SK-N-SH (cell line): Measurements from ENCODE around the gene B3GALT4. TPM values are rescaled to one million over a fixed set of nuclear protein-coding genes. Genes with fewer than 3 reads are reported as not detected.

Experiments used
- CTCF ChIA-PET: fragments of 300-600, 350-600 bp; formaldehyde crosslinking; extraction: SDS; loops from one replicate; lab custom pipeline; 2021; lab: Yijun Ruan, JAX
- POLR2A ChIA-PET: fragments of 350-600 bp; sonication (Branson Sonifier 250); formaldehyde crosslinking; extraction: SDS; loops from one replicate; lab custom pipeline; 2020; ENCODE audit warnings: antibody characterized with exemption, inconsistent platforms; lab: Yijun Ruan, JAX
- DNase-seq: peaks from one replicate; pipeline ENCODE4 v3.0.0; 2012
- H2AFZ ChIP-seq: fragments of 200-600 bp; sonication (generic); 2 replicates; pipeline ENCODE4 v1.8.1; 2016; ENCODE audit warnings: antibody characterized with exemption, mild to moderate bottlenecking, low read depth
- H3F3A ChIP-seq: fragments of 200-600 bp; sonication (generic); replicated peaks from 2 replicates; pipeline ENCODE3; 2016; ENCODE audit warnings: antibody characterized with exemption, mild to moderate bottlenecking; ENCODE audit not compliant: insufficient read depth
- H3K27ac ChIP-seq, 2 experiments: fragments of 200-500 bp in 1 of 2; fragments of 200-600 bp in 1 of 2; sonication (Bioruptor generic) in 1 of 2; sonication (generic), shearing (Covaris generic) in 1 of 2; 2 replicates each; pipeline versions ENCODE4 v1.5.1 to v1.6.1; 2014 to 2016; ENCODE audit warnings: low read depth in 2 of 2, inconsistent platforms in 1 of 2, low read length in 1 of 2, mild to moderate bottlenecking in 1 of 2, mixed read lengths in 1 of 2
- H3K27me3 ChIP-seq: fragments of 200-600 bp; sonication (generic), shearing (Covaris generic); 2 replicates; pipeline ENCODE4 v1.6.1; 2016; ENCODE audit warnings: mixed run types; ENCODE audit not compliant: insufficient read depth
- H3K36me3 ChIP-seq, 2 experiments: fragments of 200-500 bp in 1 of 2; fragments of 200-600 bp in 1 of 2; sonication (Bioruptor generic) in 1 of 2; sonication (generic) in 1 of 2; replicated peaks in 1 of 2; 2 replicates each; pipeline versions ENCODE3 to v1.5.1; 2014 to 2016; ENCODE audit warnings: low read length in 1 of 2, mild to moderate bottlenecking in 1 of 2; ENCODE audit not compliant: insufficient read depth in 2 of 2, control insufficient read depth in 1 of 2
- H3K4me1 ChIP-seq, 2 experiments: fragments of 200-500 bp in 1 of 2; fragments of 200-600 bp in 1 of 2; sonication (Bioruptor generic) in 1 of 2; sonication (generic), shearing (Covaris generic) in 1 of 2; 2 replicates each; pipeline versions ENCODE4 v1.5.1 to v1.6.1; 2014 to 2016; ENCODE audit warnings: low read depth in 1 of 2, low read length in 1 of 2, mixed run types in 1 of 2; ENCODE audit not compliant: insufficient read depth in 2 of 2, control insufficient read depth in 1 of 2
- H3K4me2 ChIP-seq: fragments of 200-600 bp; sonication (generic), shearing (Covaris generic); 2 replicates; pipeline ENCODE4 v1.6.1; 2017; ENCODE audit warnings: mixed run types
- H3K4me3 ChIP-seq, 2 experiments: fragments of 200-500 bp in 1 of 2; fragments of 200-600 bp in 1 of 2; sonication (Bioruptor generic) in 1 of 2; sonication (generic), shearing (Covaris generic) in 1 of 2; 2 replicates each; pipeline versions ENCODE4 v1.5.1 to v1.8.1; 2014 to 2016; ENCODE audit warnings: low read depth in 2 of 2, inconsistent platforms in 1 of 2, low read length in 1 of 2, mild to moderate bottlenecking in 1 of 2, mixed read lengths in 1 of 2, moderate library complexity in 1 of 2
- H3K79me2 ChIP-seq: fragments of 200-600 bp; sonication (generic); 2 replicates; pipeline ENCODE4 v1.8.1; 2017; ENCODE audit warnings: mild to moderate bottlenecking; ENCODE audit not compliant: insufficient read depth
- H3K9ac ChIP-seq: fragments of 200-600 bp; sonication (generic); 2 replicates; pipeline ENCODE4 v1.6.1; 2017; ENCODE audit warnings: mixed run types
- H3K9me2 ChIP-seq: fragments of 200-600 bp; sonication (generic); 2 replicates; pipeline ENCODE4 v1.6.1; 2017; ENCODE audit warnings: mixed run types
- H3K9me3 ChIP-seq: fragments of 200-600 bp; sonication (generic); 2 replicates; pipeline ENCODE4 v1.6.1; 2017; ENCODE audit warnings: mixed run types, mild to moderate bottlenecking, moderate library complexity
- H4K20me1 ChIP-seq: fragments of 200-600 bp; sonication (generic); 2 replicates; pipeline ENCODE4 v1.6.1; 2017; ENCODE audit warnings: mild to moderate bottlenecking, mixed run types; ENCODE audit not compliant: insufficient read depth
- CHD2 ChIP-seq: fragments of 150-350 bp; IDR thresholded peaks from 2 replicates; pipeline ENCODE4 v1.6.1; 2018; ENCODE audit warnings: low read length; ENCODE audit not compliant: partially characterized antibody
- ELF1 ChIP-seq: IDR thresholded peaks from 2 replicates; pipeline ENCODE4 v1.4.0; 2012
- EP300 ChIP-seq, 2 experiments: IDR thresholded peaks; 2 replicates each; pipeline versions ENCODE4 v1.4.0 to v1.6.1; 2012; ENCODE audit warnings: borderline replicate concordance in 1 of 2, low read depth in 1 of 2, low read length in 1 of 2
- FOSL2 ChIP-seq: IDR thresholded peaks from 2 replicates; pipeline ENCODE4 v1.4.0; 2012; ENCODE audit warnings: low read depth, mild to moderate bottlenecking, moderate library complexity, borderline replicate concordance
- FOXJ3 ChIP-seq: sonication (generic); formaldehyde crosslinking; IDR thresholded peaks from 2 replicates; pipeline ENCODE4 v1.5.1; 2020; ENCODE audit warnings: mild to moderate bottlenecking, missing genetic modification reagents
- GABPA ChIP-seq: IDR thresholded peaks from 2 replicates; pipeline ENCODE4 v1.4.0; 2012; ENCODE audit warnings: low read depth, mild to moderate bottlenecking
- IRF3 ChIP-seq: fragments of 150-350 bp; IDR thresholded peaks from 2 replicates; pipeline ENCODE4 v1.6.1; 2016; ENCODE audit warnings: mild to moderate bottlenecking, low read depth, low read length
- MAX ChIP-seq: IDR thresholded peaks from 2 replicates; pipeline ENCODE4 v1.4.0; 2012; ENCODE audit warnings: low read depth
- NFIC ChIP-seq: IDR thresholded peaks from 2 replicates; pipeline ENCODE4 v1.4.0; 2012; ENCODE audit warnings: borderline replicate concordance
- PBX3 ChIP-seq: IDR thresholded peaks from 2 replicates; pipeline ENCODE4; 2012
- RFX5 ChIP-seq: IDR thresholded peaks from 2 replicates; pipeline ENCODE4 v1.6.1; 2012; ENCODE audit warnings: mild to moderate bottlenecking, improper control_type of control experiment, low read length
- RXRA ChIP-seq: IDR thresholded peaks from 2 replicates; pipeline ENCODE4 v1.4.0; 2012; ENCODE audit warnings: low read depth, mild to moderate bottlenecking, borderline replicate concordance
- SIN3A ChIP-seq: IDR thresholded peaks from 2 replicates; pipeline ENCODE4 v1.6.1; 2012; ENCODE audit warnings: low read depth, mild to moderate bottlenecking, low read length, moderate library complexity, borderline replicate concordance
- TCF12 ChIP-seq: IDR thresholded peaks from 2 replicates; pipeline ENCODE4 v1.4.0; 2012
- YY1 ChIP-seq: IDR thresholded peaks from 2 replicates; pipeline ENCODE4 v1.4.0; 2012; ENCODE audit warnings: low read depth, mild to moderate bottlenecking
- ZBTB33 ChIP-seq: IDR thresholded peaks from 2 replicates; pipeline ENCODE4 v1.4.0; 2012; ENCODE audit warnings: low read depth, borderline replicate concordance
- WGBS: methylation state at CpG from one replicate; pipeline ENCODE4 v1.1.6; 2017; ENCODE audit warnings: low lambda C conversion rate; 5-methylcytosine and 5-hydroxymethylcytosine counted together
- polyA plus RNA-seq, 3 experiments: library from polyadenylated mRNA; depleted of rRNA; stranded (reverse); fragments of >200 nt; gene quantifications; 2 replicates each; pipeline ENCODE4 v1.2.3, GENCODE V29; 2012
- TF ChIP-seq, protein P1 (sequence below): IDR thresholded peaks from 2 replicates; pipeline ENCODE4 v1.6.1; 2012; ENCODE audit warnings: mild to moderate bottlenecking, low read depth, low read length, moderate library complexity

Gene B3GALT4
- polyA plus RNA-seq, 1 of the 3 experiments (the other 2 are of a cell fraction): 0.56 TPM

- H4K20me1 ChIP-seq: no peaks in the 10 kb centered on the region
- H3K36me3 ChIP-seq: peaks cover 6 to 16% of the 10 kb centered on the region in 2 experiments
- WGBS: 13% methylated on average over 15 of the region's 15 CpGs
- peak; percentile 36 for DNase-seq
- H3K4me2 ChIP-seq: peak overlapping the region; percentile 97
- H3K9me2 ChIP-seq: no peaks in the 10 kb centered on the region
- H3K9ac ChIP-seq: peak overlapping the region; percentile 90
- H3K27ac ChIP-seq: peak overlapping the region; percentile 96
- peaks cover 21 to 30% of the 10 kb centered on the region in 2 experiments for H3K4me1 ChIP-seq
- no peaks in the 10 kb centered on the region for H3K27me3 ChIP-seq
- POLR2A ChIA-PET: interaction anchor here (0.8 to 3.0 kb wide), 8 partner anchors 22 to 278 kb away, joined by 3 to 18 read pairs (median 4); partner anchors contain the start of genes B3GALT4, RING1, RPS18 and VPS52
- peaks cover 10% of the 10 kb centered on the region; the same call in 1 of the 2 replicates for H3K79me2 ChIP-seq
- no peaks in the 10 kb centered on the region for H3K9me3 ChIP-seq
- CTCF ChIA-PET: interaction anchor here (1.0 to 7.3 kb wide), 15 partner anchors 9 to 317 kb away, joined by 3 to 96 read pairs (median 18); partner anchors contain the start of genes RING1, RPS18 and VPS52
- TF ChIP-seq, protein P1, sequence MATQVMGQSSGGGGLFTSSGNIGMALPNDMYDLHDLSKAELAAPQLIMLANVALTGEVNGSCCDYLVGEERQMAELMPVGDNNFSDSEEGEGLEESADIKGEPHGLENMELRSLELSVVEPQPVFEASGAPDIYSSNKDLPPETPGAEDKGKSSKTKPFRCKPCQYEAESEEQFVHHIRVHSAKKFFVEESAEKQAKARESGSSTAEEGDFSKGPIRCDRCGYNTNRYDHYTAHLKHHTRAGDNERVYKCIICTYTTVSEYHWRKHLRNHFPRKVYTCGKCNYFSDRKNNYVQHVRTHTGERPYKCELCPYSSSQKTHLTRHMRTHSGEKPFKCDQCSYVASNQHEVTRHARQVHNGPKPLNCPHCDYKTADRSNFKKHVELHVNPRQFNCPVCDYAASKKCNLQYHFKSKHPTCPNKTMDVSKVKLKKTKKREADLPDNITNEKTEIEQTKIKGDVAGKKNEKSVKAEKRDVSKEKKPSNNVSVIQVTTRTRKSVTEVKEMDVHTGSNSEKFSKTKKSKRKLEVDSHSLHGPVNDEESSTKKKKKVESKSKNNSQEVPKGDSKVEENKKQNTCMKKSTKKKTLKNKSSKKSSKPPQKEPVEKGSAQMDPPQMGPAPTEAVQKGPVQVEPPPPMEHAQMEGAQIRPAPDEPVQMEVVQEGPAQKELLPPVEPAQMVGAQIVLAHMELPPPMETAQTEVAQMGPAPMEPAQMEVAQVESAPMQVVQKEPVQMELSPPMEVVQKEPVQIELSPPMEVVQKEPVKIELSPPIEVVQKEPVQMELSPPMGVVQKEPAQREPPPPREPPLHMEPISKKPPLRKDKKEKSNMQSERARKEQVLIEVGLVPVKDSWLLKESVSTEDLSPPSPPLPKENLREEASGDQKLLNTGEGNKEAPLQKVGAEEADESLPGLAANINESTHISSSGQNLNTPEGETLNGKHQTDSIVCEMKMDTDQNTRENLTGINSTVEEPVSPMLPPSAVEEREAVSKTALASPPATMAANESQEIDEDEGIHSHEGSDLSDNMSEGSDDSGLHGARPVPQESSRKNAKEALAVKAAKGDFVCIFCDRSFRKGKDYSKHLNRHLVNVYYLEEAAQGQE: no peak
- TF ChIP-seq FOSL2: peak; percentile 34; the same call in 1 of the 2 replicates
- H3F3A ChIP-seq: peaks cover 41% of the 10 kb centered on the region
- H3K4me3 ChIP-seq: peak overlapping the region; percentile 62 to 71
- peak overlapping the region; percentile 80 for H2AFZ ChIP-seq
Observed at GRCh38 chr6:33249732-33250630, 26.9 kb upstream of the B3GALT4 start.

DNA sequence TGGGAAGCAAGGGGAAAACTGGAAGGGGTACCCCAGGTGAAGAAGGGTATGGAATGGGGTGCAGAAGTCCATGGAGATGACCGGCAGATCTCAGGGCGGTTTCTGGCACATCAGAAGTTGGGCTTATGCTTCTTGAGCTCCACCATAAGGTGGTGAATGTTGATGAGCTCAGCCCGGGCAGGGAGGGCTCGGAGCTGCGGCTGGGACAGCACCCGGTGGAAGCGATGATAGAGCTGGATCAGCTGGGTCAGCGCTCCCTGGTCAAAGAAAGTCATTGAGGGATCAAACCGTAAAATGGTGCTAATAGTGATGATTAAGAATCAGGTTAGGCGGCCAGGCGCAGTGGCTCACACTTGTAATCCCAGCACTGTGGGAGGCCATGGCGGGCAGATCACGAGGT lies 26.2 kb upstream of the B3GALT4 start:
- Histone ChIP-seq H3K4me3 (0 out of 4 replicates have a peak overlapping the region, but pooled peaks of 1 of the 2 experiments have one; percentile 71), H3K27me3 (no peaks in the 10 kb centered on the region), H2AFZ (no peak overlapping the region), H3K4me1 (peaks cover 21 to 30% of the 10 kb centered on the region in 2 experiments), H4K20me1 (no peaks in the 10 kb centered on the region), H3K27ac (peak overlapping the region in 1 of 2 experiments; percentile 96; a peak in 2 of 4 replicates), H3K9ac (no peak overlapping the region), H3K4me2 (peak overlapping the region; percentile 97), H3K9me2 (no peaks in the 10 kb centered on the region), H3F3A (peaks cover 41% of the 10 kb centered on the region), H3K79me2 (peaks cover 10% of the 10 kb centered on the region; the same call in 1 of the 2 replicates), H3K9me3 (no peaks in the 10 kb centered on the region), H3K36me3 (peaks cover 6 to 16% of the 10 kb centered on the region in 2 experiments)
- ChIA-PET CTCF (interaction anchor here (1.2 to 7.3 kb wide), 5 partner anchors 12 to 279 kb away, joined by 3 to 96 read pairs (median 5); no protein-coding TSS in a partner anchor), POLR2A (interaction anchor here (3.0 kb wide), 1 partner anchor 21 kb away, joined by 14 read pairs; the partner anchor contains the start of genes RPS18 and VPS52)
- no peak for DNase-seq
- TF ChIP-seq MAX: no peak
- no peak for TF ChIP-seq ELF1
- no peak for TF ChIP-seq CHD2
- TF ChIP-seq SIN3A: no peak
- TF ChIP-seq YY1: no peak
- no peak for TF ChIP-seq EP300 (IDR thresholded peaks at IDR 0.05; ENCODE audit: borderline replicate concordance in 1 of 2, low read depth in 1 of 2, low read length in 1 of 2)
- TF ChIP-seq TCF12: no peak
- TF ChIP-seq NFIC: no peak
- no peak for TF ChIP-seq RFX5
- no peak for TF ChIP-seq FOXJ3 (CRISPR knock-in tag)
- TF ChIP-seq PBX3: no peak
- no peak for TF ChIP-seq RXRA
- no peak for TF ChIP-seq IRF3
- TF ChIP-seq GABPA: no peak
- no peak for TF ChIP-seq ZBTB33
- WGBS: 97% methylated on average over 12 of the region's 13 CpGs
